ENCODE measurements around the gene GRM8.

DNA sequence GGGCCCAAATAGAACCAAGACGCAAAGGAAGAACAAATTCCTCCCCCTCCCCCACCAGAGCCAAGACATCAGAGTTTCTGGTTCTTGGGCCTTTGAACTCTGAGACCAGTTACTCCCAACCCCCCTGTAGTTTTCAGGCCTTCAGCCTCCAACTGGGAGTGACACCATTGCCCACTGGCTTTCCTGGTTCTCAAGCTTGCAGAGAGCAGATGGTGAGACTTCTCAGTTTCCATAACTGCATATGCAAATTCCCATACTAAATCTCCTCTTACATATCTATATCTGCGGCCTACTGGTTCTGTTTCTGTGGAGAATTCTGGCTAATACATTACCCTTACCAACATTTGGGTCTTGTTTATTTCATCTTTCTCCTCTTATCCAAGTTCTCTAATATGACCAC, 762.9 kb downstream of the GRM8 start:
- no peak for TF ChIP-seq ESRRA (IDR thresholded peaks at IDR 0.05; ENCODE audit: borderline replicate concordance, low read length)
- no peak for TF ChIP-seq CBX2 (IDR thresholded peaks at IDR 0.05; ENCODE audit: borderline replicate concordance, low read depth)
- TF ChIP-seq FOSL2 (IDR thresholded peaks at IDR 0.05): no peak
- no peak for TF ChIP-seq FOSL2 (CRISPR knock-in tag; IDR thresholded peaks at IDR 0.05)
- TF ChIP-seq, protein P1, sequence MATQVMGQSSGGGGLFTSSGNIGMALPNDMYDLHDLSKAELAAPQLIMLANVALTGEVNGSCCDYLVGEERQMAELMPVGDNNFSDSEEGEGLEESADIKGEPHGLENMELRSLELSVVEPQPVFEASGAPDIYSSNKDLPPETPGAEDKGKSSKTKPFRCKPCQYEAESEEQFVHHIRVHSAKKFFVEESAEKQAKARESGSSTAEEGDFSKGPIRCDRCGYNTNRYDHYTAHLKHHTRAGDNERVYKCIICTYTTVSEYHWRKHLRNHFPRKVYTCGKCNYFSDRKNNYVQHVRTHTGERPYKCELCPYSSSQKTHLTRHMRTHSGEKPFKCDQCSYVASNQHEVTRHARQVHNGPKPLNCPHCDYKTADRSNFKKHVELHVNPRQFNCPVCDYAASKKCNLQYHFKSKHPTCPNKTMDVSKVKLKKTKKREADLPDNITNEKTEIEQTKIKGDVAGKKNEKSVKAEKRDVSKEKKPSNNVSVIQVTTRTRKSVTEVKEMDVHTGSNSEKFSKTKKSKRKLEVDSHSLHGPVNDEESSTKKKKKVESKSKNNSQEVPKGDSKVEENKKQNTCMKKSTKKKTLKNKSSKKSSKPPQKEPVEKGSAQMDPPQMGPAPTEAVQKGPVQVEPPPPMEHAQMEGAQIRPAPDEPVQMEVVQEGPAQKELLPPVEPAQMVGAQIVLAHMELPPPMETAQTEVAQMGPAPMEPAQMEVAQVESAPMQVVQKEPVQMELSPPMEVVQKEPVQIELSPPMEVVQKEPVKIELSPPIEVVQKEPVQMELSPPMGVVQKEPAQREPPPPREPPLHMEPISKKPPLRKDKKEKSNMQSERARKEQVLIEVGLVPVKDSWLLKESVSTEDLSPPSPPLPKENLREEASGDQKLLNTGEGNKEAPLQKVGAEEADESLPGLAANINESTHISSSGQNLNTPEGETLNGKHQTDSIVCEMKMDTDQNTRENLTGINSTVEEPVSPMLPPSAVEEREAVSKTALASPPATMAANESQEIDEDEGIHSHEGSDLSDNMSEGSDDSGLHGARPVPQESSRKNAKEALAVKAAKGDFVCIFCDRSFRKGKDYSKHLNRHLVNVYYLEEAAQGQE (IDR thresholded peaks at IDR 0.05): no peak
- TF ChIP-seq SMC3 (IDR thresholded peaks at IDR 0.05): no peak
